ENCODE data around the gene LIME1. TPM values are rescaled to one million over a fixed set of nuclear protein-coding genes. Genes with fewer than 3 reads are reported as not detected.

Gene LIME1
- total and polyA plus RNA-seq, 9 of the 15 experiments (the other 6 are each of a cell fraction or from before 2014, with no cell fraction given), result 0.11 to 17.1 (median 2.8) TPM; not detected in 2

DNA sequence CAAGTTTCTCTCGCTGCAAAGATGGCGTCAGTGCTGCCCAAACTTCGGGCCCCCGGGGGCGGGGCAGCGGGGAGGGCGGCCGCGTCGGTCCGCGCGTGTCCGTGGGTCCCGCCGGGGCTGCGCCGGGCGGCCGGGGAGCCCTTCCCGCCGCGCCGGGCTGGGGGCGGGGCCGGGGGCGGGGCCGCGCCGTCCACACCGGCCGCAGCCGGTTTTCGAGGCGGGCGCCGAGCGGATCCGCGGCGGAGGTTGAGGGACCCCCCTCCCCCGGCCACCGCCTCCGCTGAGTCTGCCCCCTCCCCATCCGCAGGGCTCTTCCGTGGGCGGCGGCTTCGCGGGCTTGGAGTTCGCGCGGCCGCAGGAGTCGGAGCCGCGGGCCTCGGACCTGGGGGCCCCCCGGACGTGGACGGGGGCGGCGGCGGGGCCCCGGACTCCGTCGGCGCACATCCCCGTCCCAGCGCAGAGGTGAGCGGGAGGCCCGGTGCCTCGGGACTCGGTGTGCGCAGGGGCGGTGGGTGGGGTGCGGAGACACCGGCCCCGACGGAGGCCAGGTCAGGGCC lies 3.7 kb downstream of the LIME1 start (continued):
- TF ChIP-seq RBBP5 (IDR thresholded peaks at IDR 0.05; ENCODE audit: borderline replicate concordance, insufficient read depth, low read length, poor library complexity, severe bottlenecking), result peak; percentile 26
- TF ChIP-seq KDM4B (IDR thresholded peaks at IDR 0.05; ENCODE audit: borderline replicate concordance in 2 of 2, low read depth in 1 of 2), result no peak
- no peak for TF ChIP-seq E2F3 (CRISPR knock-in tag; IDR thresholded peaks at IDR 0.05)
- no peak for TF ChIP-seq RBM15 (IDR thresholded peaks at IDR 0.05; ENCODE audit: insufficient read depth, low read length)
- no peak for TF ChIP-seq ZNF830 (CRISPR knock-in tag; IDR thresholded peaks at IDR 0.05)
- no peak for TF ChIP-seq TFAM (CRISPR knock-in tag; conservative IDR thresholded peaks at IDR 0.05)
- 0 out of 2 replicates have a peak, but pooled peaks have one; percentile 8 for TF ChIP-seq GATAD2A (IDR thresholded peaks at IDR 0.05)
- no peak for TF ChIP-seq HMG20A (CRISPR knock-in tag; conservative IDR thresholded peaks at IDR 0.05)
- TF ChIP-seq NONO (IDR thresholded peaks at IDR 0.05; ENCODE audit: low read depth in 2 of 2, low read length in 1 of 2), result 0 out of 4 replicates have a peak, but pooled peaks of 1 of the 2 experiments have one; percentile 40
- TF ChIP-seq FOS (IDR thresholded peaks at IDR 0.05; ENCODE audit: extremely low read depth, insufficient read length), result no peak
- peak; percentile 74; the same call in 1 of the 2 replicates for TF ChIP-seq ZBTB7A (IDR thresholded peaks at IDR 0.05; ENCODE audit: borderline replicate concordance, control insufficient read depth, low read depth, low read length)
- TF ChIP-seq NELFE (IDR thresholded peaks at IDR 0.05; ENCODE audit: insufficient read depth, insufficient read length), result no peak
- no peak for TF ChIP-seq NCOR1 (IDR thresholded peaks at IDR 0.05)
- TF ChIP-seq EGR1 (conservative IDR thresholded peaks at IDR 0.05), result peak; percentile 59
- TF ChIP-seq, protein P1, sequence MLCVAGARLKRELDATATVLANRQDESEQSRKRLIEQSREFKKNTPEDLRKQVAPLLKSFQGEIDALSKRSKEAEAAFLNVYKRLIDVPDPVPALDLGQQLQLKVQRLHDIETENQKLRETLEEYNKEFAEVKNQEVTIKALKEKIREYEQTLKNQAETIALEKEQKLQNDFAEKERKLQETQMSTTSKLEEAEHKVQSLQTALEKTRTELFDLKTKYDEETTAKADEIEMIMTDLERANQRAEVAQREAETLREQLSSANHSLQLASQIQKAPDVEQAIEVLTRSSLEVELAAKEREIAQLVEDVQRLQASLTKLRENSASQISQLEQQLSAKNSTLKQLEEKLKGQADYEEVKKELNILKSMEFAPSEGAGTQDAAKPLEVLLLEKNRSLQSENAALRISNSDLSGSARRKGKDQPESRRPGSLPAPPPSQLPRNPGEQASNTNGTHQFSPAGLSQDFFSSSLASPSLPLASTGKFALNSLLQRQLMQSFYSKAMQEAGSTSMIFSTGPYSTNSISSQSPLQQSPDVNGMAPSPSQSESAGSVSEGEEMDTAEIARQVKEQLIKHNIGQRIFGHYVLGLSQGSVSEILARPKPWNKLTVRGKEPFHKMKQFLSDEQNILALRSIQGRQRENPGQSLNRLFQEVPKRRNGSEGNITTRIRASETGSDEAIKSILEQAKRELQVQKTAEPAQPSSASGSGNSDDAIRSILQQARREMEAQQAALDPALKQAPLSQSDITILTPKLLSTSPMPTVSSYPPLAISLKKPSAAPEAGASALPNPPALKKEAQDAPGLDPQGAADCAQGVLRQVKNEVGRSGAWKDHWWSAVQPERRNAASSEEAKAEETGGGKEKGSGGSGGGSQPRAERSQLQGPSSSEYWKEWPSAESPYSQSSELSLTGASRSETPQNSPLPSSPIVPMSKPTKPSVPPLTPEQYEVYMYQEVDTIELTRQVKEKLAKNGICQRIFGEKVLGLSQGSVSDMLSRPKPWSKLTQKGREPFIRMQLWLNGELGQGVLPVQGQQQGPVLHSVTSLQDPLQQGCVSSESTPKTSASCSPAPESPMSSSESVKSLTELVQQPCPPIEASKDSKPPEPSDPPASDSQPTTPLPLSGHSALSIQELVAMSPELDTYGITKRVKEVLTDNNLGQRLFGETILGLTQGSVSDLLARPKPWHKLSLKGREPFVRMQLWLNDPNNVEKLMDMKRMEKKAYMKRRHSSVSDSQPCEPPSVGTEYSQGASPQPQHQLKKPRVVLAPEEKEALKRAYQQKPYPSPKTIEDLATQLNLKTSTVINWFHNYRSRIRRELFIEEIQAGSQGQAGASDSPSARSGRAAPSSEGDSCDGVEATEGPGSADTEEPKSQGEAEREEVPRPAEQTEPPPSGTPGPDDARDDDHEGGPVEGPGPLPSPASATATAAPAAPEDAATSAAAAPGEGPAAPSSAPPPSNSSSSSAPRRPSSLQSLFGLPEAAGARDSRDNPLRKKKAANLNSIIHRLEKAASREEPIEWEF (CRISPR knock-in tag; IDR thresholded peaks at IDR 0.05), result no peak
- no peak for TF ChIP-seq L3MBTL2 (IDR thresholded peaks at IDR 0.05)
- no peak for TF ChIP-seq ZKSCAN8 (CRISPR knock-in tag; IDR thresholded peaks at IDR 0.05)
- peak; percentile 80 for TF ChIP-seq ZNF766 (CRISPR knock-in tag; conservative IDR thresholded peaks at IDR 0.05)
- TF ChIP-seq ARHGAP35 (IDR thresholded peaks at IDR 0.05; ENCODE audit: partially characterized antibody), result no peak
- no peak for TF ChIP-seq ATF2 (CRISPR knock-in tag; IDR thresholded peaks at IDR 0.05)
- TF ChIP-seq DDX20 (tag; IDR thresholded peaks at IDR 0.05; ENCODE audit: low read depth), result no peak
- peak; percentile 35; the same call in 1 of the 2 replicates for TF ChIP-seq PHF8 (IDR thresholded peaks at IDR 0.05; ENCODE audit: borderline replicate concordance, low read length)
- TF ChIP-seq NCOA6 (IDR thresholded peaks at IDR 0.05), result peak; percentile 56
- no peak for TF ChIP-seq SOX6 (IDR thresholded peaks at IDR 0.05)
